HEK293 (cell line): ENCODE measurements around the gene GNB1L.
A peak's percentile ranks its signal among the peaks of the same experiment; 100 is the strongest.

Experiments
- CTCF ChIA-PET: fragments of 350-600 bp; formaldehyde crosslinking; extraction: SDS; loops from one replicate; lab custom pipeline; 2021; ENCODE audit warnings: antibody characterized with exemption; lab: Yijun Ruan, JAX
- POLR2A ChIA-PET: fragments of 300-600 bp; formaldehyde crosslinking; extraction: SDS; loops from one replicate; lab custom pipeline; 2020; ENCODE audit warnings: antibody characterized with exemption, inconsistent platforms; lab: Yijun Ruan, JAX
- H3K27ac ChIP-seq: fragments of 200-500 bp; sonication (Bioruptor generic); 2 replicates; pipeline ENCODE4 v1.5.1; 2014; ENCODE audit warnings: low read depth, low read length, control low read depth, inconsistent platforms; ENCODE audit errors: extremely low read depth
- H3K36me3 ChIP-seq, 2 experiments: fragments of 200-500 bp in 1 of 2; sonication (Bioruptor generic) in 1 of 2; 1 replicate in 1 of 2; 2 replicates in 1 of 2; pipeline ENCODE4 v1.5.1; 2014 to 2017; ENCODE audit warnings: inconsistent platforms in 2 of 2, low read length in 2 of 2; ENCODE audit not compliant: control insufficient read depth in 2 of 2, insufficient read depth in 1 of 2
- H3K4me1 ChIP-seq: fragments of 200-500 bp; sonication (Bioruptor generic); 2 replicates; pipeline ENCODE4 v1.5.1; 2014; ENCODE audit warnings: mild to moderate bottlenecking, low read length, inconsistent platforms; ENCODE audit not compliant: control insufficient read depth, insufficient read depth
- H3K4me3 ChIP-seq: 2 replicates; pipeline ENCODE4 v1.5.1; 2011; ENCODE audit warnings: low read depth, mild to moderate bottlenecking, control low read depth, low read length, moderate library complexity
- H3K9me3 ChIP-seq: fragments of 200-500 bp; sonication (Bioruptor generic); 2 replicates; pipeline ENCODE4 v1.5.1; 2014; ENCODE audit warnings: low read depth, low read length, inconsistent platforms; ENCODE audit not compliant: control insufficient read depth, insufficient read depth
- AEBP2 ChIP-seq: fragments of 450-650 bp; formaldehyde crosslinking; IDR thresholded peaks from 2 replicates; pipeline ENCODE4 v1.5.1; 2016; ENCODE audit warnings: missing biosample characterization, missing genetic modification characterization, borderline replicate concordance
- EGR2 ChIP-seq: fragments of 450-650 bp; formaldehyde crosslinking; IDR thresholded peaks from 2 replicates; pipeline ENCODE4 v1.5.1; 2016; ENCODE audit warnings: low read depth, missing biosample characterization, missing genetic modification characterization
- GLI2 ChIP-seq: fragments of 450-650 bp; formaldehyde crosslinking; IDR thresholded peaks from 2 replicates; pipeline ENCODE4; 2017; ENCODE audit warnings: missing biosample characterization, missing genetic modification characterization, low read depth, borderline replicate concordance
- MZF1 ChIP-seq: fragments of 450-650 bp; formaldehyde crosslinking; IDR thresholded peaks from 2 replicates; pipeline ENCODE4 v1.5.1; 2017; ENCODE audit warnings: missing biosample characterization, missing genetic modification characterization, borderline replicate concordance
- SCRT2 ChIP-seq: fragments of 450-650 bp; formaldehyde crosslinking; IDR thresholded peaks from 2 replicates; pipeline ENCODE4 v1.5.1; 2016; ENCODE audit warnings: missing biosample characterization, missing genetic modification characterization
- YY1 ChIP-seq: fragments of 450-650 bp; formaldehyde crosslinking; IDR thresholded peaks from 2 replicates; pipeline ENCODE4 v1.5.1; 2018; ENCODE audit warnings: missing biosample characterization, missing genetic modification characterization
- ZBTB6 ChIP-seq: fragments of 450-650 bp; formaldehyde crosslinking; IDR thresholded peaks from 2 replicates; pipeline ENCODE4 v1.5.1; 2017; ENCODE audit warnings: missing biosample characterization, missing genetic modification characterization
- ZBTB8A ChIP-seq: fragments of 450-650 bp; formaldehyde crosslinking; IDR thresholded peaks from 2 replicates; pipeline ENCODE4 v1.5.1; 2016; ENCODE audit warnings: missing biosample characterization, missing genetic modification characterization
- ZFHX2 ChIP-seq: fragments of 450-650 bp; formaldehyde crosslinking; conservative IDR thresholded peaks from 2 replicates; pipeline ENCODE4 v1.5.1; 2016; ENCODE audit warnings: missing biosample characterization, missing genetic modification characterization
- ZIC2 ChIP-seq: fragments of 450-650 bp; formaldehyde crosslinking; IDR thresholded peaks from 2 replicates; pipeline ENCODE4 v1.5.1; 2016; ENCODE audit warnings: missing biosample characterization, missing genetic modification characterization
- ZNF10 ChIP-seq: fragments of 450-650 bp; formaldehyde crosslinking; IDR thresholded peaks from 2 replicates; pipeline ENCODE4 v1.5.1; 2017; ENCODE audit warnings: missing biosample characterization, missing genetic modification characterization
- ZNF121 ChIP-seq: fragments of 450-650 bp; formaldehyde crosslinking; IDR thresholded peaks from 2 replicates; pipeline ENCODE4 v1.5.1; 2016; ENCODE audit warnings: missing biosample characterization, missing genetic modification characterization
- ZNF148 ChIP-seq: fragments of 450-650 bp; formaldehyde crosslinking; IDR thresholded peaks from 2 replicates; pipeline ENCODE4 v1.5.0; 2017; ENCODE audit warnings: missing biosample characterization, missing genetic modification characterization, borderline replicate concordance
- ZNF157 ChIP-seq: fragments of 450-650 bp; formaldehyde crosslinking; IDR thresholded peaks from 2 replicates; pipeline ENCODE4 v1.5.1; 2016; ENCODE audit warnings: missing biosample characterization, missing genetic modification characterization
- ZNF169 ChIP-seq: fragments of 450-650 bp; formaldehyde crosslinking; IDR thresholded peaks from 2 replicates; pipeline ENCODE4 v1.5.1; 2016; ENCODE audit warnings: missing biosample characterization, missing genetic modification characterization
- ZNF184 ChIP-seq: fragments of 450-650 bp; IDR thresholded peaks from 2 replicates; pipeline ENCODE4 v1.5.1; 2018; ENCODE audit warnings: missing biosample characterization, mild to moderate bottlenecking, missing genetic modification characterization
- ZNF2 ChIP-seq: fragments of 450-650 bp; formaldehyde crosslinking; IDR thresholded peaks from 2 replicates; pipeline ENCODE4 v1.5.1; 2016; ENCODE audit warnings: missing biosample characterization, missing genetic modification characterization
- ZNF214 ChIP-seq: fragments of 450-650 bp; formaldehyde crosslinking; IDR thresholded peaks from 2 replicates; pipeline ENCODE4 v1.5.1; 2017; ENCODE audit warnings: missing biosample characterization, mild to moderate bottlenecking, missing genetic modification characterization, borderline replicate concordance
- ZNF324 ChIP-seq: fragments of 450-650 bp; formaldehyde crosslinking; IDR thresholded peaks from 2 replicates; pipeline ENCODE4 v1.5.1; 2016; ENCODE audit warnings: missing biosample characterization, missing genetic modification characterization
- ZNF398 ChIP-seq: fragments of 450-650 bp; formaldehyde crosslinking; IDR thresholded peaks from 2 replicates; pipeline ENCODE4 v1.5.1; 2017; ENCODE audit warnings: missing biosample characterization, missing genetic modification characterization
- ZNF423 ChIP-seq: fragments of 450-650 bp; formaldehyde crosslinking; IDR thresholded peaks from 2 replicates; pipeline ENCODE4 v1.5.1; 2016; ENCODE audit warnings: missing biosample characterization, missing genetic modification characterization
- ZNF561 ChIP-seq: fragments of 450-650 bp; IDR thresholded peaks from 2 replicates; pipeline ENCODE4 v1.5.1; 2018; ENCODE audit warnings: missing biosample characterization, missing genetic modification characterization, borderline replicate concordance
- ZNF600 ChIP-seq: fragments of 450-650 bp; formaldehyde crosslinking; IDR thresholded peaks from 2 replicates; pipeline ENCODE4 v1.5.1; 2016; ENCODE audit warnings: missing biosample characterization, missing genetic modification characterization
- ZNF629 ChIP-seq: fragments of 450-650 bp; formaldehyde crosslinking; IDR thresholded peaks from 2 replicates; pipeline ENCODE4 v1.5.1; 2017; ENCODE audit warnings: missing biosample characterization, missing genetic modification characterization
- ZNF660 ChIP-seq: fragments of 450-650 bp; IDR thresholded peaks from 2 replicates; pipeline ENCODE4 v1.5.1; 2018; ENCODE audit warnings: missing biosample characterization, mild to moderate bottlenecking, missing genetic modification characterization
- ZNF76 ChIP-seq: fragments of 450-650 bp; formaldehyde crosslinking; IDR thresholded peaks from 2 replicates; pipeline ENCODE4; 2016; ENCODE audit warnings: low read depth, missing biosample characterization, missing genetic modification characterization, borderline replicate concordance
- ZNF843 ChIP-seq: fragments of 450-650 bp; formaldehyde crosslinking; IDR thresholded peaks from 2 replicates; pipeline ENCODE4 v1.5.1; 2016; ENCODE audit warnings: missing biosample characterization, missing genetic modification characterization
- ZSCAN30 ChIP-seq: fragments of 450-650 bp; IDR thresholded peaks from 2 replicates; pipeline ENCODE4 v1.5.1; 2018; ENCODE audit warnings: missing biosample characterization, mild to moderate bottlenecking, missing genetic modification characterization, moderate library complexity

Gene GNB1L

GRCh38 chr22:19853879-19854777 is 546 bp downstream of the GNB1L start:
- Histone ChIP-seq H3K9me3 (no peaks in the 10 kb centered on the region), H3K4me3 (peak overlapping the region; percentile 86), H3K36me3 (peaks cover 0 to 38% of the 10 kb centered on the region in 2 experiments; a peak in 1 of 3 replicates), H3K27ac (peak overlapping the region; percentile 95), H3K4me1 (no peaks in the 10 kb centered on the region)
- ChIA-PET CTCF (interaction anchor here (0.9 to 1.3 kb wide), 3 partner anchors 12 to 56 kb away, joined by 3 to 9 read pairs (median 4); no protein-coding TSS in a partner anchor), POLR2A (interaction anchor here (0.6 to 3.5 kb wide), 21 partner anchors 12 to 130 kb away, joined by 3 to 12 read pairs (median 5); partner anchors contain the start of genes GP1BB and TBX1)
- TF ChIP-seq MZF1 (no peak), ZNF629 (tag by site-specific recombination) (no peak; the same call in 1 of the 2 replicates), ZNF169 (tag by site-specific recombination) (no peak), ZNF423 (tag by site-specific recombination) (no peak), ZNF324 (tag by site-specific recombination) (peak; percentile 49; the same call in 1 of the 2 replicates), AEBP2 (no peak), ZNF10 (no peak), ZNF843 (no peak), ZNF76 (tag by site-specific recombination) (no peak), YY1 (tag by site-specific recombination) (peak; percentile 37; the same call in 1 of the 2 replicates), ZBTB8A (tag by site-specific recombination) (no peak), ZNF398 (tag by site-specific recombination) (no peak), ZNF660 (no peak), ZNF561 (tag by site-specific recombination) (0 out of 2 replicates have a peak, but pooled peaks have one; percentile 25), ZSCAN30 (tag by site-specific recombination) (no peak), ZIC2 (no peak), ZBTB6 (tag by site-specific recombination) (0 out of 2 replicates have a peak, but pooled peaks have one; percentile 26), ZNF148 (tag by site-specific recombination) (no peak), ZNF2 (peak; percentile 14; the same call in 1 of the 2 replicates), EGR2 (0 out of 2 replicates have a peak, but pooled peaks have one; percentile 40), GLI2 (no peak), ZFHX2 (tag by site-specific recombination) (no peak; the same call in 1 of the 2 replicates), ZNF157 (tag by site-specific recombination) (no peak), SCRT2 (peak; percentile 62; the same call in 1 of the 2 replicates), ZNF184 (no peak), ZNF121 (tag by site-specific recombination) (0 out of 2 replicates have a peak, but pooled peaks have one; percentile 6), ZNF600 (tag by site-specific recombination) (peak; percentile 27; the same call in 1 of the 2 replicates), ZNF214 (tag by site-specific recombination) (no peak)
